ENCODE measurements around the gene DYNC2H1.

DNA sequence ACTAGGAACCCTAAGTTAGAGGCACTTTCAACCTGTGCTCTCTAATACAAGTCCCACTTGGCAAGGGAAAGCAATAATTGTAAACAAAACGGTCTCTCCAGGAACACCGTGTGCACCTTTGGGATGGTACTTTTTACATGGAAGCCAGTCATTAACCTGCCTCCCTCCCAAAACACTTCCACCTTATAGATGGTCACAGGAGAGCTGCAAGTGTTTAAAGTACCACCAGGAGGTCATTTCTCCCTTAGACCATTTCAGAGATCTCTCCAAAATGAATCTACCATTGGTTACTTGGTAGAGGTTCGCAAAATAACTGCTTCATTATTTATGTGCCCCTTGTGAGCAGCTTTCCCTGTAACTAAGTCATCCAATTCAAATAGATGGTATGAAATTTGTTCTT is 375.3 kb downstream of the DYNC2H1 start:
- no peak for TF ChIP-seq POLR2A (IDR thresholded peaks at IDR 0.05)
- TF ChIP-seq CTCF (IDR thresholded peaks at IDR 0.05): no peak
- TF ChIP-seq EP300 (IDR thresholded peaks at IDR 0.05): no peak
